CD4-positive, alpha-beta T cell treated with Interleukin-15 for 4 hours (primary cell): Measurements from ENCODE around the gene FHIT.
"Not testable (repeated sequence)": the region's sequence is repeated elsewhere in the genome, so short reads cannot be mapped to it uniquely, and the experiment has no call there.

Experiments
- DNase-seq: peaks from one replicate; pipeline ENCODE4 v3.0.0-alpha.2; 2020; ENCODE audit warnings: low spot score

FHIT gene

GRCh38 chr3:61226166-61226686, 25.0 kb downstream of the FHIT start:
- DNase-seq = no peak

GRCh38 chr3:61224823-61225222, 26.4 kb downstream of the FHIT start:
- DNase-seq = no peak

- DNase-seq = no peak
Measured at GRCh38 chr3:61223451-61223850, 27.8 kb downstream of the FHIT start.

GRCh38 chr3:61222467-61222866, 28.8 kb downstream of the FHIT start:
- no peak for DNase-seq

GRCh38 chr3:61221759-61222362, 29.4 kb downstream of the FHIT start:
- no peak for DNase-seq

GRCh38 chr3:61218504-61218903, 32.7 kb downstream of the FHIT start:
- no peak for DNase-seq

GRCh38 chr3:61216171-61216570, 35.1 kb downstream of the FHIT start:
- DNase-seq = not testable (repeated sequence)

- no peak for DNase-seq
Measured at GRCh38 chr3:61202086-61202485, 49.2 kb downstream of the FHIT start.

- DNase-seq = no peak
Measured at GRCh38 chr3:61201071-61201470, 50.2 kb downstream of the FHIT start.

GRCh38 chr3:61200270-61200669, 51.0 kb downstream of the FHIT start:
- DNase-seq = no peak

- DNase-seq = no peak
Measured at GRCh38 chr3:61199843-61200242, 51.4 kb downstream of the FHIT start.

- no peak for DNase-seq
Measured at GRCh38 chr3:61194892-61195538, 56.2 kb downstream of the FHIT start.

GRCh38 chr3:61192222-61192621, 59.0 kb downstream of the FHIT start:
- no peak for DNase-seq

GRCh38 chr3:61190205-61190604, 61.0 kb downstream of the FHIT start:
- not testable (repeated sequence) for DNase-seq

- DNase-seq = no peak
Measured at GRCh38 chr3:61186030-61186429, 65.2 kb downstream of the FHIT start.

- DNase-seq = no peak
Measured at GRCh38 chr3:61184956-61185355, 66.3 kb downstream of the FHIT start.

- no peak for DNase-seq
Measured at GRCh38 chr3:61182662-61183061, 68.6 kb downstream of the FHIT start.

- DNase-seq = no peak
Measured at GRCh38 chr3:61181874-61182273, 69.4 kb downstream of the FHIT start.

GRCh38 chr3:61180206-61180605, 71.0 kb downstream of the FHIT start:
- no peak for DNase-seq

GRCh38 chr3:61178167-61178566, 73.1 kb downstream of the FHIT start:
- no peak for DNase-seq

GRCh38 chr3:61177450-61177849, 73.8 kb downstream of the FHIT start:
- DNase-seq = no peak

GRCh38 chr3:61173676-61174075, 77.6 kb downstream of the FHIT start:
- no peak for DNase-seq

GRCh38 chr3:61172684-61173083, 78.6 kb downstream of the FHIT start:
- no peak for DNase-seq

- DNase-seq = no peak
Measured at GRCh38 chr3:61172203-61172602, 79.0 kb downstream of the FHIT start.
